Measurements from ENCODE around the gene NPC2.

Gene NPC2

GRCh38 chr14:74480046-74480445, 13.1 kb downstream of the NPC2 start:
- no peak overlapping the region for H3K14ac ChIP-seq (ENCODE audit: low read length)
- H4K12ac ChIP-seq (ENCODE audit: low read depth, low read length) = no peak overlapping the region
- no peak overlapping the region for H3K18ac ChIP-seq (ENCODE audit: low read length)
- DNase-seq = peak; percentile 62 to 80
- no peak overlapping the region for H2BK12ac ChIP-seq (ENCODE audit: low read length)
- no peak overlapping the region for H4K8ac ChIP-seq (ENCODE audit: low read depth, low read length)
- no peak overlapping the region for H2AK5ac ChIP-seq (ENCODE audit: low read length)
- H2BK120ac ChIP-seq (ENCODE audit: insufficient read depth, low read length, poor library complexity) = no peak overlapping the region
- H3K4ac ChIP-seq (ENCODE audit: low read depth, low read length) = no peak overlapping the region
- H3K79me1 ChIP-seq (ENCODE audit: low read length) = no peaks in the 10 kb centered on the region
- peak overlapping the region; percentile 72 for H3K27ac ChIP-seq (ENCODE audit: low read depth, low read length)
- H2AFZ ChIP-seq (ENCODE audit: insufficient read depth, low read length, poor library complexity) = no peak overlapping the region
- H3K79me2 ChIP-seq (ENCODE audit: control insufficient read depth, insufficient read depth, low read length, poor library complexity) = no peaks in the 10 kb centered on the region
- H3K4me3 ChIP-seq (ENCODE audit: low read depth, low read length) = no peak overlapping the region
- no peak overlapping the region for H2BK5ac ChIP-seq (ENCODE audit: low read depth, low read length, poor library complexity)
- H3K9me3 ChIP-seq (ENCODE audit: insufficient read depth, low read depth, low read length) = no peaks in the 10 kb centered on the region
- H3K27me3 ChIP-seq (ENCODE audit: insufficient read depth, low read length) = no peaks in the 10 kb centered on the region
- no peak overlapping the region for H4K91ac ChIP-seq (ENCODE audit: low read depth, low read length)
- no CpG with 5 or more reads among the region's 4 CpGs for WGBS (ENCODE audit: extremely low coverage, insufficient coverage, insufficient read length)
- no peak overlapping the region for H3K9ac ChIP-seq (ENCODE audit: low read length)
- no peak overlapping the region for H3K23ac ChIP-seq (ENCODE audit: low read length)
- H3K4me2 ChIP-seq (ENCODE audit: low read length) = no peak overlapping the region
- H3K4me1 ChIP-seq (ENCODE audit: control insufficient read depth in 1 of 2, insufficient read depth in 2 of 2, low read length in 2 of 2) = peaks cover 2 to 8% of the 10 kb centered on the region in 2 experiments
- peaks cover 16 to 22% of the 10 kb centered on the region in 2 experiments for H3K36me3 ChIP-seq (ENCODE audit: control insufficient read depth in 1 of 2, insufficient read depth in 2 of 2, low read length in 2 of 2)

- no peak overlapping the region for H2BK5ac ChIP-seq (ENCODE audit: low read depth, low read length, poor library complexity)
- no CpG with 5 or more reads among the region's 2 CpGs for WGBS (ENCODE audit: extremely low coverage, insufficient coverage, insufficient read length)
- H2BK12ac ChIP-seq (ENCODE audit: low read length) = no peak overlapping the region
- no peaks in the 10 kb centered on the region for H3K79me1 ChIP-seq (ENCODE audit: low read length)
- no peak overlapping the region for H3K23ac ChIP-seq (ENCODE audit: low read length)
- H4K91ac ChIP-seq (ENCODE audit: low read depth, low read length) = no peak overlapping the region
- no peak overlapping the region for H3K14ac ChIP-seq (ENCODE audit: low read length)
- no peaks in the 10 kb centered on the region for H3K79me2 ChIP-seq (ENCODE audit: control insufficient read depth, insufficient read depth, low read length, poor library complexity)
- H3K4me2 ChIP-seq (ENCODE audit: low read length) = no peak overlapping the region
- H3K9me3 ChIP-seq (ENCODE audit: insufficient read depth, low read depth, low read length) = no peaks in the 10 kb centered on the region
- peak overlapping the region; percentile 72 for H3K27ac ChIP-seq (ENCODE audit: low read depth, low read length)
- no peak overlapping the region for H2BK120ac ChIP-seq (ENCODE audit: insufficient read depth, low read length, poor library complexity)
- peaks cover 18 to 24% of the 10 kb centered on the region in 2 experiments for H3K36me3 ChIP-seq (ENCODE audit: control insufficient read depth in 1 of 2, insufficient read depth in 2 of 2, low read length in 2 of 2)
- H4K12ac ChIP-seq (ENCODE audit: low read depth, low read length) = no peak overlapping the region
- DNase-seq = peak in 1 of 2 donors; percentile 68
- peaks cover 2 to 8% of the 10 kb centered on the region in 2 experiments for H3K4me1 ChIP-seq (ENCODE audit: control insufficient read depth in 1 of 2, insufficient read depth in 2 of 2, low read length in 2 of 2)
- no peak overlapping the region for H3K9ac ChIP-seq (ENCODE audit: low read length)
- no peak overlapping the region for H4K8ac ChIP-seq (ENCODE audit: low read depth, low read length)
- H2AFZ ChIP-seq (ENCODE audit: insufficient read depth, low read length, poor library complexity) = no peak overlapping the region
- no peak overlapping the region for H3K4me3 ChIP-seq (ENCODE audit: low read depth, low read length)
- no peak overlapping the region for H3K4ac ChIP-seq (ENCODE audit: low read depth, low read length)
- H2AK5ac ChIP-seq (ENCODE audit: low read length) = no peak overlapping the region
- no peaks in the 10 kb centered on the region for H3K27me3 ChIP-seq (ENCODE audit: insufficient read depth, low read length)
- H3K18ac ChIP-seq (ENCODE audit: low read length) = no peak overlapping the region
These were observed 14.0 kb downstream of the NPC2 start for GRCh38 chr14:74478996-74479635.

- H3K79me2 ChIP-seq (ENCODE audit: control insufficient read depth, insufficient read depth, low read length, poor library complexity) = no peaks in the 10 kb centered on the region
- peaks cover 2 to 8% of the 10 kb centered on the region in 2 experiments for H3K4me1 ChIP-seq (ENCODE audit: control insufficient read depth in 1 of 2, insufficient read depth in 2 of 2, low read length in 2 of 2)
- H3K36me3 ChIP-seq (ENCODE audit: control insufficient read depth in 1 of 2, insufficient read depth in 2 of 2, low read length in 2 of 2) = peaks cover 21 to 25% of the 10 kb centered on the region in 2 experiments
- no peak overlapping the region for H3K27ac ChIP-seq (ENCODE audit: low read depth, low read length)
- H3K23ac ChIP-seq (ENCODE audit: low read length) = no peak overlapping the region
- H4K12ac ChIP-seq (ENCODE audit: low read depth, low read length) = no peak overlapping the region
- no peak overlapping the region for H3K4me3 ChIP-seq (ENCODE audit: low read depth, low read length)
- no peak overlapping the region for H3K18ac ChIP-seq (ENCODE audit: low read length)
- no peaks in the 10 kb centered on the region for H3K27me3 ChIP-seq (ENCODE audit: insufficient read depth, low read length)
- H3K79me1 ChIP-seq (ENCODE audit: low read length) = no peaks in the 10 kb centered on the region
- no peak overlapping the region for H2AFZ ChIP-seq (ENCODE audit: insufficient read depth, low read length, poor library complexity)
- H2BK120ac ChIP-seq (ENCODE audit: insufficient read depth, low read length, poor library complexity) = no peak overlapping the region
- no peak overlapping the region for H3K4ac ChIP-seq (ENCODE audit: low read depth, low read length)
- no peak overlapping the region for H2BK12ac ChIP-seq (ENCODE audit: low read length)
- H3K9me3 ChIP-seq (ENCODE audit: insufficient read depth, low read depth, low read length) = no peaks in the 10 kb centered on the region
- DNase-seq = no peak
- H3K4me2 ChIP-seq (ENCODE audit: low read length) = no peak overlapping the region
- H2BK5ac ChIP-seq (ENCODE audit: low read depth, low read length, poor library complexity) = no peak overlapping the region
- H3K14ac ChIP-seq (ENCODE audit: low read length) = no peak overlapping the region
- no peak overlapping the region for H4K91ac ChIP-seq (ENCODE audit: low read depth, low read length)
- WGBS (ENCODE audit: extremely low coverage, insufficient coverage, insufficient read length) = no CpG with 5 or more reads among the region's 3 CpGs
- no peak overlapping the region for H4K8ac ChIP-seq (ENCODE audit: low read depth, low read length)
- H3K9ac ChIP-seq (ENCODE audit: low read length) = no peak overlapping the region
- H2AK5ac ChIP-seq (ENCODE audit: low read length) = no peak overlapping the region
These were observed 16.5 kb downstream of the NPC2 start for GRCh38 chr14:74476607-74477006.

- Histone ChIP-seq H3K9me3 (ENCODE audit: insufficient read depth, low read depth, low read length) (no peaks in the 10 kb centered on the region), H3K9ac (ENCODE audit: low read length) (no peak overlapping the region), H3K79me1 (ENCODE audit: low read length) (no peaks in the 10 kb centered on the region), H2BK5ac (ENCODE audit: low read depth, low read length, poor library complexity) (no peak overlapping the region), H3K14ac (ENCODE audit: low read length) (no peak overlapping the region), H3K4me2 (ENCODE audit: low read length) (no peak overlapping the region), H3K4me1 (ENCODE audit: control insufficient read depth in 1 of 2, insufficient read depth in 2 of 2, low read length in 2 of 2) (peaks cover 2 to 8% of the 10 kb centered on the region in 2 experiments), H4K12ac (ENCODE audit: low read depth, low read length) (no peak overlapping the region), H2BK120ac (ENCODE audit: insufficient read depth, low read length, poor library complexity) (no peak overlapping the region), H3K4ac (ENCODE audit: low read depth, low read length) (no peak overlapping the region), H4K8ac (ENCODE audit: low read depth, low read length) (no peak overlapping the region), H3K23ac (ENCODE audit: low read length) (no peak overlapping the region), H2AFZ (ENCODE audit: insufficient read depth, low read length, poor library complexity) (no peak overlapping the region), H3K79me2 (ENCODE audit: control insufficient read depth, insufficient read depth, low read length, poor library complexity) (no peaks in the 10 kb centered on the region), H3K36me3 (ENCODE audit: control insufficient read depth in 1 of 2, insufficient read depth in 2 of 2, low read length in 2 of 2) (peaks cover 19 to 26% of the 10 kb centered on the region in 2 experiments), H3K27me3 (ENCODE audit: insufficient read depth, low read length) (no peaks in the 10 kb centered on the region), H2BK12ac (ENCODE audit: low read length) (no peak overlapping the region), H3K4me3 (ENCODE audit: low read depth, low read length) (no peak overlapping the region), H3K27ac (ENCODE audit: low read depth, low read length) (no peak overlapping the region), H3K18ac (ENCODE audit: low read length) (no peak overlapping the region), H2AK5ac (ENCODE audit: low read length) (no peak overlapping the region), H4K91ac (ENCODE audit: low read depth, low read length) (no peak overlapping the region)
- no peak for DNase-seq
- WGBS (ENCODE audit: extremely low coverage, insufficient coverage, insufficient read length) = no CpG with 5 or more reads among the region's 4 CpGs
These were observed 17.0 kb downstream of the NPC2 start for GRCh38 chr14:74476107-74476506.
